Loucy (cell line): Measurements from ENCODE around the gene ADGRE1.

Source experiments
- H2AFZ ChIP-seq: fragments of 200-600 bp; sonication (generic); 2 replicates; pipeline ENCODE4 v1.6.0; 2016; ENCODE audit warnings: antibody characterized with exemption, mild to moderate bottlenecking, low read length, moderate library complexity
- H3F3A ChIP-seq: fragments of 200-600 bp; 2 replicates; pipeline ENCODE4 v1.6.0; 2016; ENCODE audit warnings: antibody characterized with exemption, low read depth, mild to moderate bottlenecking
- H3K27me3 ChIP-seq: fragments of 200-600 bp; sonication (generic); 2 replicates; pipeline ENCODE4 v1.6.1; 2014; ENCODE audit warnings: low read length, mild to moderate bottlenecking; ENCODE audit not compliant: insufficient read depth, poor library complexity, severe bottlenecking
- H3K36me3 ChIP-seq: fragments of 200-600 bp; sonication (generic); 2 replicates; pipeline ENCODE4 v1.6.1; 2016; ENCODE audit warnings: low read length; ENCODE audit not compliant: insufficient read depth
- H3K4me1 ChIP-seq: fragments of 200-600 bp; sonication (generic); 2 replicates; pipeline ENCODE4 v1.5.1; 2014; ENCODE audit warnings: low read length, mild to moderate bottlenecking; ENCODE audit not compliant: insufficient read depth, poor library complexity, severe bottlenecking
- H3K4me2 ChIP-seq: fragments of 200-600 bp; sonication (generic); 2 replicates; pipeline ENCODE4 v1.6.0; 2014; ENCODE audit warnings: antibody characterized with exemption, low read length, low read depth, mild to moderate bottlenecking; ENCODE audit not compliant: poor library complexity, severe bottlenecking
- H3K4me3 ChIP-seq: fragments of 200-600 bp; sonication (generic); 2 replicates; pipeline ENCODE4 v1.5.1; 2014; ENCODE audit warnings: low read length, mild to moderate bottlenecking, mixed read lengths; ENCODE audit not compliant: poor library complexity, severe bottlenecking
- H3K79me2 ChIP-seq: fragments of 200-600 bp; sonication (generic); 2 replicates; pipeline ENCODE4 v1.6.1; 2014; ENCODE audit warnings: low read length; ENCODE audit not compliant: insufficient read depth
- H3K9ac ChIP-seq: fragments of 200-600 bp; sonication (generic); 2 replicates; pipeline ENCODE4 v1.6.0; 2014; ENCODE audit warnings: mild to moderate bottlenecking, low read depth, low read length, moderate library complexity; ENCODE audit not compliant: poor library complexity, severe bottlenecking
- H3K9me2 ChIP-seq: fragments of 200-600 bp; sonication (generic); replicated peaks from 2 replicates; pipeline ENCODE4 v1.6.1; 2016; ENCODE audit warnings: low read depth, low read length, mixed read lengths
- H3K9me3 ChIP-seq: fragments of 200-600 bp; sonication (generic); 2 replicates; pipeline ENCODE4 v1.6.1; 2014; ENCODE audit warnings: mild to moderate bottlenecking, antibody characterized with exemption, low read length, low read depth; ENCODE audit not compliant: insufficient read depth
- H4K20me1 ChIP-seq: fragments of 200-600 bp; sonication (generic); 2 replicates; pipeline ENCODE4 v1.6.0; 2014; ENCODE audit warnings: antibody characterized with exemption, low read length, mild to moderate bottlenecking; ENCODE audit not compliant: insufficient read depth, poor library complexity, severe bottlenecking
- EZH2phosphoT487 ChIP-seq: fragments of 200-600 bp; IDR thresholded peaks from 2 replicates; pipeline ENCODE4 v1.6.1; 2018; ENCODE audit warnings: antibody characterized with exemption, mild to moderate bottlenecking, moderate library complexity, borderline replicate concordance
- TF ChIP-seq, protein P1 (sequence below): fragments of 200-600 bp; sonication (generic); conservative IDR thresholded peaks from 2 replicates; pipeline ENCODE4 v1.5.1; 2014; ENCODE audit warnings: mild to moderate bottlenecking, antibody characterized with exemption, low read length

ADGRE1 gene

GRCh38 chr19:6963244-6963852 lies 76.0 kb downstream of the ADGRE1 start:
- Histone ChIP-seq H3F3A (no peaks in the 10 kb centered on the region), H3K9me3 (no peaks in the 10 kb centered on the region), H3K4me3 (no peak overlapping the region), H3K4me2 (no peak overlapping the region), H3K79me2 (no peaks in the 10 kb centered on the region), H3K4me1 (no peaks in the 10 kb centered on the region), H4K20me1 (no peaks in the 10 kb centered on the region), H3K9me2 (no peaks in the 10 kb centered on the region), H3K27me3 (no peaks in the 10 kb centered on the region), H3K9ac (no peak overlapping the region), H2AFZ (peak overlapping the region; percentile 26; the same call in 1 of the 2 replicates), H3K36me3 (no peaks in the 10 kb centered on the region)
- no peak for TF ChIP-seq EZH2phosphoT487
- TF ChIP-seq, protein P1, sequence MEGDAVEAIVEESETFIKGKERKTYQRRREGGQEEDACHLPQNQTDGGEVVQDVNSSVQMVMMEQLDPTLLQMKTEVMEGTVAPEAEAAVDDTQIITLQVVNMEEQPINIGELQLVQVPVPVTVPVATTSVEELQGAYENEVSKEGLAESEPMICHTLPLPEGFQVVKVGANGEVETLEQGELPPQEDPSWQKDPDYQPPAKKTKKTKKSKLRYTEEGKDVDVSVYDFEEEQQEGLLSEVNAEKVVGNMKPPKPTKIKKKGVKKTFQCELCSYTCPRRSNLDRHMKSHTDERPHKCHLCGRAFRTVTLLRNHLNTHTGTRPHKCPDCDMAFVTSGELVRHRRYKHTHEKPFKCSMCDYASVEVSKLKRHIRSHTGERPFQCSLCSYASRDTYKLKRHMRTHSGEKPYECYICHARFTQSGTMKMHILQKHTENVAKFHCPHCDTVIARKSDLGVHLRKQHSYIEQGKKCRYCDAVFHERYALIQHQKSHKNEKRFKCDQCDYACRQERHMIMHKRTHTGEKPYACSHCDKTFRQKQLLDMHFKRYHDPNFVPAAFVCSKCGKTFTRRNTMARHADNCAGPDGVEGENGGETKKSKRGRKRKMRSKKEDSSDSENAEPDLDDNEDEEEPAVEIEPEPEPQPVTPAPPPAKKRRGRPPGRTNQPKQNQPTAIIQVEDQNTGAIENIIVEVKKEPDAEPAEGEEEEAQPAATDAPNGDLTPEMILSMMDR = no peak

DNA sequence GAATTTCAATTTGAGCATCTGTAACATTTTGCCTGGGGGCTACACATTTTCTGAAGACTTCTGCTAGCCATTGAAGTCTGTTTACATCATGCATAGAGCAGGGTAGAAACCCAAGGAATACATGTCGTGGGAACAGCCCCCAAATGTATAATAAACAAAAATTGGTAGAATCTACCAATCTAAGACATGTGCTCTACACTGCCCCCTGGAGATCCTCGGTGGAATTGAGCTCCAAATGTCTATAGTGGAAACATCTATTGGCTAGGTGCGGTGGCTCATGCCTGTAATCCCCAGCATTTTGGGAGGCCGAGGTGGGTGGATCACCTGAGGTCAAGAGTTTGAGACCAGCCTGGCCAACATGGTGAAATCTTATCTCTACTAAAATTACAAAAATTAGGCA lies 76.6 kb downstream of the ADGRE1 start:
- H3K9me2 ChIP-seq = no peaks in the 10 kb centered on the region
- peak overlapping the region; percentile 26; the same call in 1 of the 2 replicates for H2AFZ ChIP-seq
- H3K4me2 ChIP-seq = no peak overlapping the region
- no peak for TF ChIP-seq EZH2phosphoT487
- TF ChIP-seq, protein P1 = peak; percentile 79
- H3F3A ChIP-seq = no peaks in the 10 kb centered on the region
- no peaks in the 10 kb centered on the region for H3K9me3 ChIP-seq
- no peaks in the 10 kb centered on the region for H4K20me1 ChIP-seq
- H3K9ac ChIP-seq = no peak overlapping the region
- no peaks in the 10 kb centered on the region for H3K27me3 ChIP-seq
- no peaks in the 10 kb centered on the region for H3K36me3 ChIP-seq
- no peaks in the 10 kb centered on the region for H3K4me1 ChIP-seq
- H3K79me2 ChIP-seq = no peaks in the 10 kb centered on the region
- no peak overlapping the region for H3K4me3 ChIP-seq

DNA sequence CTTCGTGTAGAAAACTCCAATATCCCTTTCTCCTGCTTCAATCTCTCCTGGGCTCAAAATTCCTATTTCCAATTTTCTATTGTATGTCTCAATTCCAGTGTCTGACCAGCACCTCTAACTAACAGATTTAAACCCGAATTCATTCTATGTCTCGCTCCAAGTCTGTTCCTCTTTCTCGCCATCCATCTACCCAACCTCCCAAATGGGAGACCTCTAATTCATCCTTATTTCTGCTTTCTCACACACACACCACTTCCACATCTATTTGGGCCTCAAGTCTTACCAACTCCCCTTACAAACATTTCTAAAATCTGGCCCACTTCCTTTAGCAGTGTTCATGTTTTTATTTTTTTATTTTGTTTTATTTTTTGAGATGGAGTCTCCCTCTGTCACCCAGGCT lies 80.6 kb downstream of the ADGRE1 start:
- no peaks in the 10 kb centered on the region for H3F3A ChIP-seq

More for the DNA sequence above, 80.6 kb downstream of the ADGRE1 start:
- no peaks in the 10 kb centered on the region for H4K20me1 ChIP-seq
- H3K4me3 ChIP-seq = no peak overlapping the region
- peaks cover 5% of the 10 kb centered on the region for H3K27me3 ChIP-seq
- no peaks in the 10 kb centered on the region for H3K36me3 ChIP-seq
- no peaks in the 10 kb centered on the region for H3K79me2 ChIP-seq
- no peak overlapping the region for H2AFZ ChIP-seq
- no peak overlapping the region for H3K4me2 ChIP-seq
- H3K9me2 ChIP-seq = no peaks in the 10 kb centered on the region
- TF ChIP-seq EZH2phosphoT487 = no peak
- TF ChIP-seq, protein P1 = no peak
- H3K9ac ChIP-seq = no peak overlapping the region
- no peaks in the 10 kb centered on the region for H3K9me3 ChIP-seq
- H3K4me1 ChIP-seq = no peaks in the 10 kb centered on the region
